Thymus (tissue), 11 donors: Measurements from ENCODE around the gene FAM151A. TPM values are rescaled to one million over a fixed set of nuclear protein-coding genes. Genes with fewer than 3 reads are reported as not detected.

ENCODE experiments used
- DNase-seq, 9 donors: peaks; one replicate each; pipeline ENCODE4 v3.0.0-alpha.2; 2013; ENCODE audit warnings: low spot score in 9 of 9, low read depth in 6 of 9, missing footprints in 1 of 9
- H3K27ac ChIP-seq, 2 donors: one replicate each; pipeline ENCODE4 v1.5.1; 2013; ENCODE audit warnings: control low read depth in 1 of 2, low read depth in 1 of 2, low read length in 1 of 2, mild to moderate bottlenecking in 1 of 2, moderate library complexity in 1 of 2
- H3K27me3 ChIP-seq, 2 donors: one replicate each; pipeline ENCODE4 v1.5.1; 2013; ENCODE audit warnings: low read length in 1 of 2; ENCODE audit not compliant: control insufficient read depth in 2 of 2, insufficient read depth in 1 of 2
- H3K36me3 ChIP-seq, 2 donors: one replicate each; pipeline ENCODE4 v1.5.1; 2013; ENCODE audit warnings: low read length in 1 of 2, mild to moderate bottlenecking in 1 of 2, moderate library complexity in 1 of 2; ENCODE audit not compliant: control insufficient read depth in 2 of 2, insufficient read depth in 2 of 2
- H3K4me1 ChIP-seq, 2 donors: one replicate each; pipeline ENCODE4 v1.5.1; 2013; ENCODE audit warnings: low read length in 2 of 2; ENCODE audit not compliant: control insufficient read depth in 2 of 2, insufficient read depth in 2 of 2
- H3K4me3 ChIP-seq, 2 donors: one replicate each; pipeline ENCODE4 v1.5.1; 2013; ENCODE audit warnings: low read length in 2 of 2, control low read depth in 1 of 2, mild to moderate bottlenecking in 1 of 2
- H3K9me3 ChIP-seq, 2 donors: one replicate each; pipeline ENCODE4 v1.5.1; 2013; ENCODE audit warnings: low read length in 1 of 2, mild to moderate bottlenecking in 1 of 2; ENCODE audit not compliant: control insufficient read depth in 2 of 2, insufficient read depth in 1 of 2
- WGBS: extraction: QIAGEN DNeasy Blood & Tissue Kit; methylation state at CpG from one replicate; pipeline ENCODE4 v1.1.7; 2013; 5-methylcytosine and 5-hydroxymethylcytosine counted together
- polyA plus RNA-seq: library from polyadenylated mRNA; stranded (reverse); fragments of 200-250 nt; gene quantifications from one replicate; pipeline ENCODE4 v1.2.3, GENCODE V29; 2013
- total RNA-seq: library from RNA; stranded (reverse); fragments of 120-200 nt; gene quantifications from one replicate; pipeline ENCODE4 v1.2.4, GENCODE V29; 2013
- donor health status: healthy.

FAM151A gene
- total and polyA plus RNA-seq, 2 donors, result 0.47 to 1.6 TPM

GRCh38 chr1:54658164-54658913, 35.0 kb upstream of the FAM151A start:
- Histone ChIP-seq H3K36me3 (no peaks in the 10 kb centered on the region), H3K27ac (no peak overlapping the region), H3K9me3 (no peaks in the 10 kb centered on the region), H3K4me3 (no peak overlapping the region), H3K27me3 (no peaks in the 10 kb centered on the region), H3K4me1 (no peaks in the 10 kb centered on the region)
- no peak for DNase-seq
- WGBS, result 98% methylated on average over 2 of the region's 2 CpGs

- no peaks in the 10 kb centered on the region for H3K36me3 ChIP-seq
- no peaks in the 10 kb centered on the region for H3K27me3 ChIP-seq
- H3K27ac ChIP-seq, result no peak overlapping the region
- DNase-seq, result no peak
- no peak overlapping the region for H3K4me3 ChIP-seq
- WGBS, result 90% methylated on average over 4 of the region's 4 CpGs
- H3K9me3 ChIP-seq, result no peaks in the 10 kb centered on the region
- no peaks in the 10 kb centered on the region for H3K4me1 ChIP-seq
Observed at GRCh38 chr1:54653036-54653435, 29.7 kb upstream of the FAM151A start.

GRCh38 chr1:54652168-54652567, 28.8 kb upstream of the FAM151A start:
- Histone ChIP-seq H3K27me3 (no peaks in the 10 kb centered on the region), H3K27ac (no peak overlapping the region), H3K9me3 (no peaks in the 10 kb centered on the region), H3K36me3 (no peaks in the 10 kb centered on the region), H3K4me1 (no peaks in the 10 kb centered on the region), H3K4me3 (no peak overlapping the region)
- no peak for DNase-seq

GRCh38 chr1:54651608-54652007, 28.3 kb upstream of the FAM151A start:
- Histone ChIP-seq H3K27ac (no peak overlapping the region), H3K4me3 (no peak overlapping the region), H3K27me3 (no peaks in the 10 kb centered on the region), H3K4me1 (no peaks in the 10 kb centered on the region), H3K9me3 (no peaks in the 10 kb centered on the region), H3K36me3 (no peaks in the 10 kb centered on the region)
- 96% methylated on average over 3 of the region's 3 CpGs for WGBS
- no peak for DNase-seq

GRCh38 chr1:54650417-54650816, 27.1 kb upstream of the FAM151A start:
- H3K4me1 ChIP-seq, result no peaks in the 10 kb centered on the region
- 96% methylated on average over 3 of the region's 3 CpGs for WGBS
- no peaks in the 10 kb centered on the region for H3K9me3 ChIP-seq
- no peak for DNase-seq
- no peaks in the 10 kb centered on the region for H3K27me3 ChIP-seq
- H3K36me3 ChIP-seq, result no peaks in the 10 kb centered on the region
- H3K27ac ChIP-seq, result no peak overlapping the region
- no peak overlapping the region for H3K4me3 ChIP-seq

- Histone ChIP-seq H3K4me1 (no peaks in the 10 kb centered on the region), H3K4me3 (no peak overlapping the region), H3K36me3 (no peaks in the 10 kb centered on the region), H3K27ac (no peak overlapping the region), H3K27me3 (no peaks in the 10 kb centered on the region), H3K9me3 (no peaks in the 10 kb centered on the region)
- DNase-seq, result no peak
- whole genome bisulfite sequencing, result 97% methylated on average over 1 of the region's 1 CpG
Observed at GRCh38 chr1:54649921-54650320, 26.6 kb upstream of the FAM151A start.

DNA sequence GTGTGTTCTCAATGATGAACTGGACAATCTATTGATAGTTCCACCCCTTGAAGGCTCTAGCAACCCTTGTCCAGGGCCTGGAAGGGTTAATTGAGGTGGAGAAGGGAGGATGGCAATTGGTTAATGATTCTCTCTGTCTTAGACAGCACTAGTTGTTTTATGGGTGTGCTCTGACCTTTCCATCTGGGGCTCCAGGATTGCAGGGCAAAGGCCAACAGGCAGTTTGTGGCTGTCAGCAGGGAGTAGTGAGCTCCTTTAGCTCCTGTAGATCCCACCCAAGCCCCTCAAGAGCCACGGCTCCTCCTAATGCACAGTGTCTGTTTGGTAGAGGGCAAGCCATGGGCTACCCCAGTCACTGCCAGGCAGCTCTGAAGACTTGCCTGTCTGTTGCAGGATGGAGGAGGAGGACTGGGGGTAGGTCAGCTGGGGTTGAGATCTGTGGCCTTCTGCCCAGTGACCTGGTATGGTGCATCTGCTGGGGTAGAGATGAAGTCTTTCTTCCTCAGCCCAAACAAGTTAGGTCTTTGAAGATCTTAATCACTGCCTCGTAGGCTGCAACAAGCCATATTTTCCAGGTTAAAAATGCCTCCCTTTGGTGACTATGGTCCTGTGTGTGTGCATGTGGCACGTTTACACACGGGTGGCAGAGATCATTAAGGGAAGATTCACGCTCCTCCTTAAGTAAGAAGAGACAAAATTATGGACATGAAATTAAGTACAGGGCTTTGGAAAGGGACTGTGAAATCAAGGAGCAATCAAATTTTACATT, 26.0 kb upstream of the FAM151A start:
- Histone ChIP-seq H3K9me3 (peaks cover 0 to 6% of the 10 kb centered on the region in 2 donors), H3K27ac (no peak overlapping the region), H3K4me3 (no peak overlapping the region), H3K36me3 (no peaks in the 10 kb centered on the region), H3K27me3 (no peaks in the 10 kb centered on the region), H3K4me1 (no peaks in the 10 kb centered on the region)
- WGBS, result 94% methylated on average over 5 of the region's 5 CpGs
- DNase-seq, result no peak

DNA sequence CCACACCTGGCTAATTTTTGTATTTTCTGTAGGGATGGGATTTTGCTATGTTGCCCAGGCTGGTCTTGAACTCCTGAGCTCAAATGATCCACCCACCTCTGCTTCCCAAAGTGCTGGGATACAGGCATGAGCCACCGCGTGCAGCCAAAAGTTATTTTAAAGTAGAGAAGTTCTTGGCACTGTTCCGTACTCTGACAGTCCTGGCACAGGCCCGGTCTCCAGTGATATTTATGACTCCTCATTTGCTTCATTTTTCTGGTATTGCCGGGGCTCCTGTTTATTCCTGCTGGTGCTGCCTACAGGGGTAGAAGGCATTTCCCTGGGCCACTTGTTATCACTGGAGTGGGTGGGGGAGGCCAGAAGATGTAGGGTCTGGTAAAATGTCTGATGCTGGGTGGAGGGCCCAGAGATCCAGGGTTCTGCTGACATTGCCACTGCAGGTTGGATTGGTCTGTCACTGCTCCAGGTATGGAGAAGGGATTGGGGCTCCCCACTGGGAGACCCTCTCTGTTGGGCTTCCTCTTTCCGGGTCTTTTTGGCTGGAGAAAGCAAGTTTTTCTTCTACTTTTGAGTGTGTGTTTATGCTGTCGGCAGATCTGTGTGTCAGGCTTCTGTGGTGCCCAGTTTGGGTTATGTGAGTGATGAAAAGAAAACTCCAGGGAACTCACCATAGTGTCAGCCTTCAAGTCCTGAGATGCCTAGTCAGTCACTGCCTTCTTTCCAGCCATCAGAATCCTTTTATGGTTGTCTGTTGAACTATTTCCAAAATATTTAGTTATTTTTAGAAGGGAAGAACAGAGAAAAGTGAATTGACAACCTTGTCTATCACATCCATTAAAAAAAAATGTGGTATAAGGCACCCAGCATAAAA, 22.7 kb upstream of the FAM151A start:
- H3K36me3 ChIP-seq, result no peaks in the 10 kb centered on the region
- H3K27ac ChIP-seq, result no peak overlapping the region
- no peaks in the 10 kb centered on the region for H3K4me1 ChIP-seq
- WGBS, result 94% methylated on average over 7 of the region's 7 CpGs
- no peaks in the 10 kb centered on the region for H3K27me3 ChIP-seq
- no peak for DNase-seq
- peaks cover 1 to 16% of the 10 kb centered on the region in 2 donors for H3K9me3 ChIP-seq
- H3K4me3 ChIP-seq, result no peak overlapping the region

DNA sequence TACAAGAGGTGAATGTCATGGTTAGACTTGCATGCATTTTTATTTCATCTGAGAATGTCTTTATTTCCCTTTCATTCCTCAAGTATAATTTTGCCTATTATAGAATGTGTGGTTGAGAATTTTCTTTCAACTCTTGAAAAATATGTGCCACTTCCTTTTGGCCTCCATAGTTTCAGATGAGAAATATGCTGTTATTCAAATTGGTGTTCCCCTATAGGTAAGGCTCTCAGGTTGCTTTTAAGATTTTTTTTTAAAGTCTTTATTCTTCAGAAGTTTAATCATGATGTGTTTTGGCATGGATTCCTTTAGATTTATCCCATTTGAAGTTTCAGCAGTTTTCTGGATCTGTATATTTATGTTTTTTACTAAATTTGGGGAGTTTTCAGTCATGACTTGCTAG, 20.4 kb upstream of the FAM151A start:
- Histone ChIP-seq H3K4me3 (no peak overlapping the region), H3K9me3 (peaks cover 1 to 16% of the 10 kb centered on the region in 2 donors), H3K27ac (no peak overlapping the region), H3K4me1 (no peaks in the 10 kb centered on the region), H3K27me3 (no peaks in the 10 kb centered on the region), H3K36me3 (no peaks in the 10 kb centered on the region)
- no peak for DNase-seq
